Mucosa of stomach (tissue), 1 donor: ENCODE results near the gene CITED4.

Source experiments
- H3K27me3 ChIP-seq: one replicate; pipeline ENCODE4 v1.7.0; 2013; ENCODE audit warnings: mild to moderate bottlenecking, low read length; ENCODE audit not compliant: control insufficient read depth, insufficient read depth
- H3K36me3 ChIP-seq: one replicate; pipeline ENCODE4 v1.7.0; 2013; ENCODE audit warnings: low read length; ENCODE audit not compliant: control insufficient read depth, insufficient read depth
- H3K4me1 ChIP-seq: one replicate; pipeline ENCODE4 v1.7.0; 2013; ENCODE audit warnings: mild to moderate bottlenecking, low read length; ENCODE audit not compliant: control insufficient read depth, insufficient read depth
- H3K4me3 ChIP-seq: one replicate; pipeline ENCODE4 v1.7.0; 2013; ENCODE audit warnings: low read length
- H3K9ac ChIP-seq: one replicate; pipeline ENCODE4 v1.7.0; 2013; ENCODE audit warnings: mild to moderate bottlenecking, low read length, moderate library complexity
- H3K9me3 ChIP-seq: one replicate; pipeline ENCODE4 v1.7.0; 2013; ENCODE audit warnings: mild to moderate bottlenecking, low read length, moderate library complexity; ENCODE audit not compliant: control insufficient read depth
- donor health status: Pancreatic carcinoma.

CITED4 gene

DNA sequence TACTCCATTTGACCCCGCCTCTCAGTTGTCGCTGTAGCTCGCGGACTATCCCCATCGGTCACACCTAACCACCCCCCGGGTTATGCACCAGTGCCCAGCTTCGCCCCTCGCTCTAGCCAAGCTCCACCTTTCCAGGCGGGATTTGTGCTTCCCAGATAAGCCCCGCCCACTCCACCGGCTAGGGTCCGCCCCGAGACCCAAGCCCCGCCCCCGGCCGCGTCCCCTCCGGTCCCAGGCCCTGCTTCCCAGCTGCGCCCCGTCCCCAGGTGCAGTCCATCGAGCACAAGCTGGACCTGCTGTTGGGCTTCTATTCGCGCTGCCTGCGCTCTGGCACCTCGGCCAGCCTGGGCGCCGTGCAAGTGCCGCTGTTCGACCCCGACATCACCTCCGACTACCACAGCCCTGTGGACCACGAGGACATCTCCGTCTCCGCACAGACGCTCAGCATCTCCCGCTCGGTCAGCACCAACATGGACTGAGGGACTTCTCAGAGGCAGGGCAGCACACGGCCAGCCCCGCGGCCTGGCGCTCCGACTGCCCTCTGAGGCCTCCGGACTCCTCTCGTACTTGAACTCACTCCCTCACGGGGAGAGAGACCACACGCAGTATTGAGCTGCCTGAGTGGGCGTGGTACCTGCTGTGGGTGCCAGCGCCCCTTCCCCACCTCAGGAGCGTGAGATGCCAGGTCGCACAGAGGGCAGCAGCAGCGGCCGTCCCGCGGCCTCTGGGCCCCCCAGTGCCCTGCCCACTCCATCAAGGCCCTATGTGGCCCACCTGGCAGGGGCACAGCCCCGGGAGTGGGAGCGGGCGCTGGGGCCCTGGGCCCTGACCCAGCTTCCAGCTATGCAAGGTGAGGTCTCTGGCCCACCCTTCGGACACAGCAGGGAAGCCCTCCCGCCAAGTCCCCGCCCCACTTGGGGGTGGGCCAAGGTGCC lies 23.9 kb downstream of the CITED4 start:
- Histone ChIP-seq H3K9me3 (no peaks in the 10 kb centered on the region), H3K36me3 (no peaks in the 10 kb centered on the region), H3K9ac (no peak overlapping the region), H3K4me3 (no peak overlapping the region), H3K27me3 (no peaks in the 10 kb centered on the region), H3K4me1 (no peaks in the 10 kb centered on the region)

DNA sequence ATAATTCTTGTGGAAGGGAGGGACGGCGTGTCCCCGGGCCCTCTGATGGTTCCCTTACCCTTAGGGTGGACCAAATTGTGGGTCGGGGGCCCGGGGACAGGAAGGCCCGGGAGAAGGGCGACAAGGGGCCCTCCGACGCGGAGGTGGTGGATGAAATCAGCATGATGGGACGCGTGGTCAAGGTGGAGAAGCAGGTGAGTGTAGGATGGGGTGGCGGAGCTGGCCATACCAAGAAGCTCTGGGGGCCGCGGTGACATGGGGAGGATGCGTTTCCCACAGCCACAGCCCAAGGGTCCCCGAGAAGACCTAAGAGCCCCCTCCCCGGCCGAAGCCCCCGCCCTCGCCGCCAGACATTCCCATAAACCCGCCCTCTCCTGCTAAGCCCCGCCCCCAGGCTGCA lies 24.6 kb downstream of the CITED4 start:
- Histone ChIP-seq H3K36me3 (no peaks in the 10 kb centered on the region), H3K9me3 (no peaks in the 10 kb centered on the region), H3K4me1 (no peaks in the 10 kb centered on the region), H3K27me3 (no peaks in the 10 kb centered on the region), H3K4me3 (no peak overlapping the region), H3K9ac (no peak overlapping the region)

GRCh38 chr1:40836283-40836682 lies 25.9 kb downstream of the CITED4 start:
- Histone ChIP-seq H3K9ac (no peak overlapping the region), H3K9me3 (no peaks in the 10 kb centered on the region), H3K4me3 (no peak overlapping the region), H3K36me3 (no peaks in the 10 kb centered on the region), H3K27me3 (no peaks in the 10 kb centered on the region), H3K4me1 (no peaks in the 10 kb centered on the region)

- Histone ChIP-seq H3K9me3 (no peaks in the 10 kb centered on the region), H3K4me3 (no peak overlapping the region), H3K9ac (no peak overlapping the region), H3K4me1 (no peaks in the 10 kb centered on the region), H3K27me3 (no peaks in the 10 kb centered on the region), H3K36me3 (no peaks in the 10 kb centered on the region)
Measured at GRCh38 chr1:40834968-40835545, 27.1 kb downstream of the CITED4 start.

GRCh38 chr1:40833979-40834378 lies 28.2 kb downstream of the CITED4 start:
- Histone ChIP-seq H3K9ac (no peak overlapping the region), H3K9me3 (no peaks in the 10 kb centered on the region)

DNA sequence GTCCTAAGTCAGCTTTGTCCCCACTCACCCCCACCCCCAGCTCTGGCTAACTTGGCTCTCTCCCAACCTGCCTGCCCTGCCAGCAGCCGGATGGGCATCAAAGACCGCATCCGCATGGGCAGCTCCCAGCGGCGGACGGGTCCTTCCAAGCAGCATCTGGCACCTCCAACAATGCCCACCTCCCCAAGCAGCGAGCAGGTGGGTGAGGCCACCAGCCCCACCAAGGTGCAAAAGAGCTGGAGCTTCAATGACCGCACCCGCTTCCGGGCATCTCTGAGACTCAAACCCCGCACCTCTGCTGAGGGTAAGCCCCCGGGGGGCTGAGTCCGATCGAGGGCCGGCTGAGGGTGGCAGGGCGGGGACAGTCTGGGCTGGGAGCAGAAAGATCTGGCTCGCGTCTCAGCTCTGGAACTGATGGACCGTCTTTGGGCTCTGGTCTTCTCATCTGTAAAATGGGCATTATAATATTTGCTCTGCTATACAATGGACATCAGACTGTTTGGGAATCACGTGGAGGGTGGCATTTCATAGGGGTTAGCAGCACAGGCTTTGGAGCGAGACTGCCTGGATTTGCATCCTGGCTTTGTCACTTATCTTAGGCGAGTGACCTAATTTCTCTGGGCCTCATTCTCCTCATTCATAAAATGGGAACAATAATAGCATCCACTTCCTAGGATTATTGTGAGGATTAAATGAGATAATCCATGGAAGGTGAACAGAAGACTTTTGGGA lies 31.0 kb downstream of the CITED4 start:
- no peak overlapping the region for H3K4me3 ChIP-seq
- H3K4me1 ChIP-seq = no peaks in the 10 kb centered on the region
- no peaks in the 10 kb centered on the region for H3K36me3 ChIP-seq
- no peaks in the 10 kb centered on the region for H3K9me3 ChIP-seq
- no peak overlapping the region for H3K9ac ChIP-seq
- no peaks in the 10 kb centered on the region for H3K27me3 ChIP-seq

More at GRCh38 chr1:40833979-40834378, 28.2 kb downstream of the CITED4 start:
- Histone ChIP-seq H3K4me1 (no peaks in the 10 kb centered on the region), H3K36me3 (no peaks in the 10 kb centered on the region), H3K4me3 (no peak overlapping the region), H3K27me3 (no peaks in the 10 kb centered on the region)

DNA sequence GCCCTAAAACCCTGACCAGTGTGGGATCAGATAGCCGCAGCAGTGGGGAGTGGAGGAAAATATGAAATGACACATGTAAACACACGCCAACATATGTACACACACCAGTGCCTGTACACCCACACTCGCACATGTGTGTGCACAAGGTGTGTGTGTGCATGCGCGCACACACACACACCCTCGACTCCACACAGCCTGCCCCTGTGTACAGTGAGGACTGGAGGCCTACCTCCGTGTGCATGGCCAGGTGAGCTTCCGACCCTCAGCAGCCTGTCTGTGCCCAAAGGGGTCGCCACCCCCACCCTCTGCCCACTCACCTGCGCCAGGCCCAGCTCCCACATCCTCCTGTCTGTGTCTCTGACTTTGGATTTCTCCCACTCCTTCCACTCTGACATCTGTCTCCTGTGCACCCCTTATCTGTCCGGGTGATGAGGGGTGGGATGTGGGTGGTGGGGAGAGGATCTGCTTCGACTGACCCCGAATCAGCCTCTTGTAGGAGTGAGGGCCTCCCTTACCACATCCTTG lies 31.7 kb downstream of the CITED4 start:
- no peak overlapping the region for H3K4me3 ChIP-seq
- no peaks in the 10 kb centered on the region for H3K27me3 ChIP-seq
- no peaks in the 10 kb centered on the region for H3K36me3 ChIP-seq
- no peaks in the 10 kb centered on the region for H3K9me3 ChIP-seq
- H3K4me1 ChIP-seq = no peaks in the 10 kb centered on the region
- H3K9ac ChIP-seq = no peak overlapping the region

GRCh38 chr1:40829631-40830245 lies 32.4 kb downstream of the CITED4 start:
- H3K9me3 ChIP-seq = no peaks in the 10 kb centered on the region
- H3K4me3 ChIP-seq = no peak overlapping the region
- H3K27me3 ChIP-seq = no peaks in the 10 kb centered on the region
- H3K9ac ChIP-seq = no peak overlapping the region
- H3K4me1 ChIP-seq = no peaks in the 10 kb centered on the region
- no peaks in the 10 kb centered on the region for H3K36me3 ChIP-seq

DNA sequence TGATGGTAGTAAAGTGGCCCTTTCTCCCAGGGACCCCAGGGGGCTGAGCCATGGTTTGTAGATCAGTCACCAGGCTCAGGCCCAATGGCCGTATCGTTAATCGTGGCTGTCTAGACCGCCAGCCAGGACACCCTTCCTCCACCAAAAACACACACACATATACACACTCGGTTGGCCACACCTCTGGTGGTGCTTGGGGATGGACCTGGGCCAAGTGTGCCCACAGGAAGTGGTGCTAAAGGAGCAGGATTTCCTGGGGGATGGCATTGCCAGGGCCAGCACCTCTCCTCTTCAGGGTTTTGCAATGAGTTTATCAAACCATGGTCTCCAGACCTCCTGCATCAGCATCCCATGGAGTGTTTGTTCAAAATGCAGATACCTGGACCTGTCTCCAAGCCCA lies 36.2 kb downstream of the CITED4 start:
- no peaks in the 10 kb centered on the region for H3K9me3 ChIP-seq
- no peak overlapping the region for H3K9ac ChIP-seq
- peaks cover 5% of the 10 kb centered on the region for H3K4me1 ChIP-seq
- no peaks in the 10 kb centered on the region for H3K36me3 ChIP-seq
- H3K4me3 ChIP-seq = no peak overlapping the region
- H3K27me3 ChIP-seq = no peaks in the 10 kb centered on the region

- Histone ChIP-seq H3K36me3 (no peaks in the 10 kb centered on the region), H3K4me3 (no peak overlapping the region), H3K27me3 (no peaks in the 10 kb centered on the region), H3K9me3 (no peaks in the 10 kb centered on the region), H3K4me1 (peaks cover 7% of the 10 kb centered on the region), H3K9ac (no peak overlapping the region)
Measured at GRCh38 chr1:40825435-40825788, 36.8 kb downstream of the CITED4 start.

DNA sequence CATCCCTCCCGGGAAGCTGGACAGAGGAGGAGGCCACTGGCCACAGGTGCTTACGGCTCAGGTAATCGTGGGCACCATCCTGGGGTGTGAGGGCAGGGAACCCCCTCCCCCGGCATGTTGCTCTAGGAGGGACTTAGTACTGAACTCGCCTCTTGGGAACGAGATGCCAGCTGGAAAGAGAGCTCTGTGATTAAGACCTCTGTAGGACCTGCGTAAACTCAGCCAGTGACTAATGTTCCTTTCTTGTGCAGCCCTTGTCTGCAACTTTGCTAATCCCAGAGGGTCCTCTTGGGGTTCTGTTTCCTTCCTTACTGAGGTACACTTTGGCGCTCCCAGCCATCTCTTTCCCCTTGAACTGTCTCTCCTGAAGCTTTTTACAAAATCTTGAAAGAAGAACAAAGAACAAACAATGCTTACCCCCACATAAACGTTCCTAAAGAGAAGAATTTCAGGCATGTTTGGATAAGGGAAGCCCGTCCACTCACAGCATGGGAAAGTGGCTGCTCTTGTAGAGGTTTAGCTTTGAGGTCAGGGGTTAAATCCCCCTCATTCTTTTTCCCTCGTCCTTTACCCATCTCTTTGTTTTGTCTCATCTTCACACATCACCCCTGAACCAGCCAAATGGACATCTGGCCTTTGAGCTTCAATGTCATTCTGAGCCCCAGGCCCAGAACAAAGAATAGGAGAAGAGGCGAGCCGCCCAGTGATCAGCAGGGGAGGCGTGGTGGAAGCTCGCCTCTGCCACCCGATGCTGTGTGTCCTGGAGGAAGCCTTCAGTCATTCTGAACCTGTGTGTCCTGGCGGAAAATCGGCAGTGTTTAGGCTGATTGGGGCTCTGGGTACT lies 37.4 kb downstream of the CITED4 start:
- no peak overlapping the region for H3K9ac ChIP-seq
- no peaks in the 10 kb centered on the region for H3K36me3 ChIP-seq
- H3K9me3 ChIP-seq = no peaks in the 10 kb centered on the region
- H3K4me3 ChIP-seq = no peak overlapping the region
- H3K27me3 ChIP-seq = no peaks in the 10 kb centered on the region
- H3K4me1 ChIP-seq = peaks cover 7% of the 10 kb centered on the region
